GM21786 (cell line): ENCODE results near the gene ATP6V0D1.
"Not testable (repeated sequence)": the region's sequence is repeated elsewhere in the genome, so short reads cannot be mapped to it uniquely, and the experiment has no call there.

Experiments used
- ATAC-seq: cut with Tn5 transposase; IDR thresholded peaks from one replicate; pipeline ENCODE4 v1.9.1; 2021; ENCODE audit not compliant: unreplicated experiment

Gene ATP6V0D1

DNA sequence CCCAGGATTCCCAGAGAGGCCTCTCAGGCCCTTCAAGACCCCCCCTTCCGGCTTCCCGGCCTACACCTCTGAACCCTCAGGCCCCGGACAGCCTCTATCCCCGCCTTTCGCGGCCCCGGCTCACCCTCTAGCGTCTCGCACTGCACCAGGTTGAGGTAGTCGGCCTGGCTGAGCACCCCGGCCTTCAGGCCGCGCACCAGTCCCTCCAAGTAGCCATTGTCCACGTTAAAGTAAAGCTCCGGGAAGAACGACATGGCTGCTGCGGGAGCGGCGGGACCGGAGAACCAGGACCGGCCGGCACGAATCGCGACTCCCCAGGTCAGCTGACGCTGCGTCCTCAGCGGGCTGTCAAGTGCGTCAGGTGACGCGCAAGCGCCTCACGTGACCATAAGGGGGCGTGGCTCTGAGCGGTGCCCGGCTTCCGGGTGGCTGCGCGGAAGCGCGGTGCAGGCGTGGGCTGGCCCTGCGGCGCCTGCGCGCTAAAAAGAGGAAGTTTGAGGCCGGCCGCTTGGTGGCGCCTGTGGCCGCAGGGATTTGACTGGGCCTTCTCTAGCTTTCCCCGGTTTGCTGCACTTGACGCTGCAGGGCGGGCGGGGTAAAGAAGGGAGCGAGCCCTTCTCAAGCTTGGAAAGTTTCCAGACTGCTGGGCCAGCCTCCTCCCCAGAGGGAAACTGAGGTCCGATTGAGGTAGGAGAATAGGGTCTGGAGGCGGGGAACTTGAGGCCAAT lies at the start of gene ATP6V0D1:
ATP6V0D1 (minus strand) TSS at position 325 of the 728 bp plus-strand sequence; CDS start at position 254, 71 bp downstream.
- peak; percentile 92 for ATAC-seq

DNA sequence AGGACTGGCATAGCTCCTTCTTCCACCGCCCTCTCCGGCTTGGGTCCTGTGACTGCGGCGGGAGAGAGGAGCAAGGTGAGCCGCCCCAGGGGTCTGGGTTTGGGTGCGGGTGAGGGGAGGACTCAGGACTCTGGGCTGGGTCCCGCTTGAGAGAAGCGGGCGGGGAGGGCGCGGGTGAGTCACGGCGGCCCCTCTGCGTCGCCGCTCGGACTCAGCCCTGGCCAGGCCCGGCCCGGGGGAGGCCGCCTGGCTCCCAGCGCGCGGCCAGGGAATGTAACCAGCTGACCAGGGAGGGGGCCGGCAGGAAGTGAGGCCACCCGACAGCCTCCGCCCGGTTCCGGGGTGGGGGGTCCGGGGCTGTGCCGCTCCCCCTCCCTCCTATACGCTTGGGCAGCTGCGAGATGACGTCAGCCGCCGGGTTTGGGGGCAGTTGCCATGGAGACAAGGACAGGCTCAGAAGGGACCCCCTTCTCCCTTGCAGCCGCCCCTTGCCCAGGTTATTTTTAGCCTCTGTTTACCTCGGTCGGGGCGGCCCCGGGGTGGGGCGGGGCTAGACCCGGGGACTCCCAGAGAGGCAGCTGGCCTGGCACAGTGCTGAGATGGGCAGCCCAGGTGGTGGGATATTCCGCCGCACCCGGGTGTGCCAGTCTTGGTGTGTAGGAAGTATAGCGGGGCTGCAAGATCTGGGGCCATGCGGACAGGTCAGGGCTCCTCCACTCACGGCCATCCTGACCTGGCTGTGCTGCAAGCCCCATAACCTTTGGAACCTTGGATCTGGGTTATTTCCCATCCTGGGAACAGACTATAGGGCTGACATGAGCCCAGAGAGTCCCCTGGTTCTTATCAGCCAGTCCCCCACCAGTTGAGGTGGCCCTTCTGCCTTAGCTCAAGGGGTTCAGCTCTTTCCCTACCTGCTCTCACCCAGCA lies 49.3 kb upstream of the ATP6V0D1 start:
- peak; percentile 50 for ATAC-seq

DNA sequence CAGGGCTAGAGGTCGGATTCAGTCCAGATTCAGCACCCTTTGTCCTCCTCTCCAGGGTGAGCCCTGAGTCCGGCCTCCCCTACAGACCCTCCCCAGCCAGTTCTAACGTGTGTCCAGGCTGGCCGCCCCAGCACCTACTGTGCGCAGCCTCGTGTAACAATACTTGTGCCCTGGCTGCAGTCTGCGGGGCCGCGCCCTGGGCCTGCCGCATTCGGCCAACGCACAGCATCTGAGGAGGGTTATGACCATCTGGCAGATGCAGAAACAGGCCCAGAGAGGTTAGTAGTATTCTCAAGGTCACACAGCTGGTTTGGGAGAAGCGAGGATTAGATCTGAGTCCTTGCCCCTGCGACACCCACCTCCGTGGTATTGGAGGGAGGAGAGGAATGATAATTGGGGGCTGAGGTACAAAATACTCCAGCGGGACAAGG lies 48.6 kb upstream of the ATP6V0D1 start:
- no peak for ATAC-seq

DNA sequence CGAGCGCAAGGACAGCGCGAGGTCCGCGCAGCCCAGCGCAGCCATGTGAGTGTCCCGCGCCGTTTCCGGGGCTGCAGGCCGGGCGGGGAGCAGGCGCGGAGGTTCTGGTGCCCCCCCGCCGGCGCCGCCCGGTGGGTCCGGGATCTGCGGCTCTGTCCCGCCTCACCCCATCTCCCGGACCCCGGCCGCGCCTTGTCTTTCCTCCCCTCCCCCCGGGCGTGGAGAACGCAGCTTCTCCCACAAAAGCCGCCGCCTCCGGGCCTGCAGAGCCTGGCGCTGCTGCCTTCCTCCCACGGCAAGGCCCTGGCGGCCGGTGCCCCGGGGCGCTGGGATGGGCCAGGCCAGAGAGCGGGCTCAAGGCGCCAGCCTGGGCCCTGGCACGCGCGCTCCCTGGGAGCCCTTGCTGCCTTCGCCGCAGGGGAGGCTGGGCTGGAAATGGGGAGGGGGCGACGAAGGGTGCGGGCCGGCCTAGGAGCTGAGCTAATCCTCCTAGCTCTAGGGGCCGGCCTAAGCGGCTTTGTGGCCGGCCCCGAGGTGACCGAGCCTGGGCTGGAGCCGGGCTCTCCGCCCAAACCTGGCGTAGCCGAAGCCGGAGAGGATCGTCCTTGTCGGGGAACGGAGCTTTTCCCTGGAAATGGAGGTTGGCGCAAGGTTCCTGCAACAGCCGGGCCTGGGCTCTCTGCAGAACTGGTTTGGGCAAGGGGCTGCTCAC lies 48.1 kb upstream of the ATP6V0D1 start:
- ATAC-seq: no peak

DNA sequence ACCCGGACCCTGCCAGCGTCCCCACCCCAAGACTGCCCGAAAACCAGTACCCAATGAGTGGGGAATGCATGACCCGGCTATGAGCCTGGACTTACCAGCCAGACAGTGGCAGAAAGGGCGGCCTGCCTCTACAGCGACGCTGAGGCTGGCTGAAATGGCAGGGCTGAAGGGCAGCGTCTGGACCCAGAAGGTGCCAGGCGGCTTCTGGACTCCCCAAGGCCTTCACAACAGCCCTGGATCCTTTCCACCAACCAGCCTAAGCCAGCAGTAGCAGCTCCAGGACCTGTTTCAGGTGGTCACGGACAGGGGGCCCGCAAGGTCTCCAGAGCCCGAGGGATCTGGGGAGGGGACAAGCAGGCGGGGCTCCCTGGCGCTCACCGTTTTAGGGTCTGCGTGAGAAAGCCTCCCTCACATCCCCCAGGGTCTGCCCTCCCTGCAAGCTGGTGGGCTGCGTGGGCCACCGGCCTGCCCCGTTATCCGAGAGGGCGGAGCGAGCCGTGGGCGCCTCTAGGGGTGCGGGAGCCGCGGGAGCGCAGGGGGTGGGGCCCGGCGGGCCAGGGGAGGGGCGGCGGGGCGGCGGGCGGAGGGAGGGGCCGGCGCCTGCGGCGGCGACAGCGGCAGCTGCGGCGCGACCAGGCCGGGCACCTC lies 47.4 kb upstream of the ATP6V0D1 start, which contains the start of gene RIPOR1:
RIPOR1 (plus strand) TSS at position 608 of the 648 bp plus-strand sequence. CDS start 9,618 bp downstream, outside the sequence.
- no peak for ATAC-seq

DNA sequence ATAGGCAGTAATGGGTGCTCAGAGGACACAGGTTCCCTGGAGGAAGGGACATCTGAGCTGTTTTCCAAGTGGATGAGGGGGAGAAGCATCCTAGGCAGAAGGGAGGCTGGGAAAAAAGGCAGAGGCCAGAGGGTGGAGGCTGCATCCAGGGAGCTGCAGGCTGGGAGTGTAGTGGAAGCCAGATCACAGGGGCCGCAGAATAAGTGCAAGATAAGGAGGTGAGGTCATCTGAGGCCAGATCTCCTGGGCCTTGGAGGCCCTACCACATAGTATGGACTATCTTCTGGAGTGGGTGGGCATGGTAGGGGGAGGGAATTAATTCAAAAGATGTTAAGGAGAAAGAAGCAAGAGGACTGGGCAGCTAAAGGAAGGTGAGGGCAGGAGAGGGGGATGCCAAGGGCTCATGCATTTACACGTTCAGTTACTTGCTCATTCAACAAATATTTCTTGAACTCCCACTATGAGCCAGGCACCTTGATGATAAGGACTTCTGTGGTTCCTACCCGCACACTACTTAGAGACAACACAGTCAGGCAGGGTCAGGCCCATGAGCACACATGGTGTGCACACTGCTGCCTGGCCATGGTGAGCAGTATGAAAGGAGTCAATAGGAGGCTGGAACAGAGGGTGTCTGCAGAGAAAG lies 45.3 kb upstream of the ATP6V0D1 start:
- no peak for ATAC-seq

DNA sequence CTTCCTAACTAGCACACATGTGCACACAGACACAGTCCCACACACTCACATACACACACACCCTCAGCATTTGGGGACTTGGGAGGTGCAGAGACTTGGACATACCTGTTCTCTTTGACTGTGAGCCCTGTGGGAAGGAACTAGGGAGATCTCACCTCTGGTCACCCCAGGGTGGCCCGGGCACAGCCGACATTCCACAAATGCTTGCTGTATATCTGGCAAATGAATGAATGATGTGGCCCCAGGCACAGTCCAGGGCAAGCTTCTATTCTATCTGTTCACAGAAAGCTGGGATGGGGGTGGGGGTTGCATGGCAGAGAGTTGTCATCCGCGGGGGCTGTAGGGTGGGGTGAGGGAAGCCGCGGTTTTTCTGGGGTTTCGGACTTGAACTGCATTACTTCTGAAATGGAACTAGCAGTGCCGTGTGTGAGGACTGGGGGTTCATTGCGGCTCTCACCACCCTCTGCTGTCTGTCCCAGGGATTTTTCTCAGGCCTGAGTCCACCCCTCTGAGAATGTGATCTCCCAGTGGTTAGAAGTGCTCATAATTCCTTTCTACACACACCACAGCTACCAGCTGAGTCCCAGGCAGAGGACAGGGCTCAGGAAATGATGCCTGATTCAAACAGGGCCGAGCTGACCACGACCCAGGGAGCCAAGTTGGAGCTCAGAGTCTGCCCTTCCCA lies 44.4 kb upstream of the ATP6V0D1 start:
- ATAC-seq: no peak

DNA sequence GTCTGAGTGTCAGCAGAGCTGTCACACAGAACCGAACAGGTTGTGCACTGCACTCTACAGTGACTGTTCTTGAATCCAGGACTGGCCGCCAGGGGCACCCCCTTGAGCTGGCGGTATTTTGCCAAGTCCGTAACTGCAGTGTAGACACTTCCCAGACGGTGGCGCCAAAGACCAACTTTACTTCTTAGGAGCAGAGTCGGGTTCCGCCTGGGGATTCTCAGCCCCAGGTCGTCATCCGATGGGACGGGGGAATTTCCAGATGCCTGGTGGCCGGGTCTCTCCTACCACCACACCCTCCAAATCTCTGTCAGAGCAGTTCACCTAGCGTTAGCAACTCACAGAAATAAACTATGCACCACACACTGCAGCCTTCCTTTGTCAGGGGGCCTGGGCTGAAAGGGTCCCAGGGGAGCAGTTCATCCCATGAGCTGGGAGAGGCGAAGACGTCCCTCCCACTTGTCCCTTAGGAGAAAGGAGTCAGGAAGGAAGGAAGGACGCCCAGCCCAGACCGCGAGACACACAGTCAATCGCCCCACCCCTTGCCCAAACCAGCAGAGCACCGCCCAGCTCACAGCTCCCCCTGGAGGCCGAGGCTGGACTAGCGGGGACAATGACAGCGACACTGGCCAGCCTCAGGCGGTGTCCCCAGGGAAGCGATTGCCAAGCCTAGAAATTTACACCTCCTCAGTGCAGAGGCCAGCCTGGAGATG lies 40.3 kb upstream of the ATP6V0D1 start:
- ATAC-seq: peak; percentile 52

DNA sequence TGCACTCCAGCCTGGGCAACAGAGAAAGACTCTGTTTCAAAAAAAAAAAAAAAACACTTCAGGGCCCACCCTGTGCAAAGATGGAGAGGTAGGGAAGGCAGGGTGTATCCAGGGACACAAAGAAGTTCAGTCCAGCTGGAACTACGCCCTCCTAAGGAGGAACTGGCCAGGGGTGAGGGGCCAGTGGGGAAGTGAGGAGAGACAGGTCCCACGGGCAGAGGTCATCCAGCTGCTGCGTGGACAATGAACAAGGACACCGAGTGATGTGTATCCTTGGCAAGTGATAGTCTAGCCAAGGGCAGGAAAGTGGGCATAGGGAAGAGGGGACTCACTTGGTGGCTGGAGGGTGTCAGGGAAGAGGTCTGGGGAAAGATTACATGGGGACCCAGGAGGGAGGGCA lies 38.3 kb upstream of the ATP6V0D1 start:
- ATAC-seq: no peak

DNA sequence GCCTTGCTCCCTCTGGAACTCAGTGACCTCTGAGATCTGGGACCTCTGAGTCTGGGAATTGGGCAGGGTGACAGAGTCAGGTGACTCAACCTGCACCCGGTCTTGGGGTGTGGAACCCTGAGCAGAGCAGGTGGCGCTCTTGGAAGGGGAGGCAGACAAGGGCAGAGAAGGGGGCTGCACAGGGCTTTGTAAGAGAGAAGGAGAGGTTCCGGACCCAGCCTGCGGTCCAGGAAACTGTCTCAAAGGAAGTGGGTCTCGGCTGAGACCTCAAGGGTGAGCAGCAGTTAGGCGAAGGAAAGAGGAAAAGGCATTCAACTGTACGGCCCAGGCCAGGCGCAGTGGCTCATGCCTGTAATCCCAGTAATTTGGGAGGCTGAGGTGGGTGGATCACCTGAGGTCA lies 37.7 kb upstream of the ATP6V0D1 start:
- ATAC-seq: no peak

DNA sequence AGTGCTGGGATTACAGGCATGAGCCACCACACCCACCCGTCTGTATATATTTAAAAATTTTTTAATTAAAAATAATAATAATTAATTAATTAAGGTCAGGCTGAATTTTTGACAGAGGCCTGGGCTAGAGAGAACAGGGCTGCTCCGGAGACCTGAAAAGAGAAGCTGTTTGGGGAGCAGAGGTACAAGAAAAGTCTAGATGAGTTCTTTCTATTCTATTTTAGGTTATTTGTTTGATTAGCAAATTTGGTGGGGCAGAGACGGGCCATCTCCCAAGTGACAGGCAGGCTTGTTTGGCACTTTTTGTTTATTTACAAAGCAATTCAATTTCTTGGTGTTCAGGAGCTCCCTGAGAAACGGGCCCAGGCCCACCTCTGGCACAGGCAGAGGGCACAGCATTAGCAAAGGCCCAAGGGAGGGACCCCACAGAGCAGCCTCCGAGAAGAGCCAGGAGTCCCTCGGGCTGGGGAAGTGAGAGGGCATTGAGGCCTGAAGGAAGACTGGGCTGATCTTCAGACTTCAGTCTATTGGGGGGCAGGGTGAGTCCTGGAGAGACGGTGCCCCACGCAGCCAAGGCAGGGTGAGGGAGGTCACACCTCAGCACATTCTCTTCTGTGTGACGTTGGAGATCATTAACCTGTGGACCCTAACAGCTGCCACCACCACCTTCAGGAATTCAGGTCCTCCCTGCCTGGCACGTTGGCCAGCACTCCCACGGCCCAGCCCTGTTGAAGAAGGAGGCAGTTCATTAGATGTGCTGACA lies 36.9 kb upstream of the ATP6V0D1 start:
- peak; percentile 48 for ATAC-seq

DNA sequence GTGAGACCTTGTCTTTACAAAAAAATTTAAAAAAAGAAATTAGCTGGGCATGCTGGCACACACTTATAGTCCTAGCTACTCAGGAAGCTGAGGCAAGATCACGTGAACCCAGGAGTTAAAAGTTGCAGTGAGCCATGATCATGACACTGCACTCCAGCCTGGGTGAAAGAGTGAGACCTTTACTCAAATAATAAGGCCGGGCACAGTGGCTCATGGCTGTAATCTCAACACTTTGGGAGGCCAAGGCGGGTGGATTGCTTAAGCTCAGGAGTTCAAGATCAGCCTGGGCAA lies 36.1 kb upstream of the ATP6V0D1 start:
- no peak for ATAC-seq

DNA sequence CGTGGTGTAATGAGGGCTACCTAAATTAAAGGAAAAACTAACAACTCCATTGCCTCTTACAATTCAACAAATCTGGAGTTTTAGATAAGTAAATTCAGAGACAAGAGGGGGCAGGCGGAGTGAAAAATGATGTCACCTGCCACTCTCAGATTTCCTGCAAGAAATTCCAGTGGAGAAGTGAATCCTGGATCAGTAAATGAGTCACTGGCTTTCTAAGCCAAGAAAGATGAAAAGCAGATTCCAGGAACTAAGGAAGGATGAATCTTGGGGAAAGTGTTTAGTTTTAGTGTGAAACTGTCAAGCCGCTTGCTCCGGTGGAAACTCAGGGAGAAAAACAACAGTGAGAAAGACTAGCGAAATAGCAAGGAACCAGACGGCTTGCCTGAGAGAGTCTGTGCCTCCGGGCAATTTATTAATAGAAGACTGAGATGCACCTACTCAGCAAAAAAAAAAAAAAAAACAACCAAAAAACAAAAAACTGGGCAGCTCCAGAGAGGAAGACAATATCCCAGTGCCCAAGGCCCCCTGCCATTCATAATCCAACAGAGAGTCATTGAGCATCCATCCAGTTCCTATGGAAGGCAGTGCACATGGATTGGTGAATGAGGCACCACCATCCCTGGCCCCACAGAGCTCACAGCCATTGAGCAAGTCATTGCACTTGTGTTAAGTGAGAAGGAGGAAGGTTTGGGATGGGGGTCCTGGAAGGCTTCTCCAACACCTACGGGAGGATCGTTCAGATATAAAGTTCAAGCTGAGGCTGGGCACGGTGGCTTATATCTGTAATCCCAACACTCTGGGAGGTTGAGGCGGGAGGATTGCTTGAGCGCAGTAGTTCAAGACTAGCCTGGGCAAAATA lies 35.6 kb upstream of the ATP6V0D1 start:
- no peak for ATAC-seq

DNA sequence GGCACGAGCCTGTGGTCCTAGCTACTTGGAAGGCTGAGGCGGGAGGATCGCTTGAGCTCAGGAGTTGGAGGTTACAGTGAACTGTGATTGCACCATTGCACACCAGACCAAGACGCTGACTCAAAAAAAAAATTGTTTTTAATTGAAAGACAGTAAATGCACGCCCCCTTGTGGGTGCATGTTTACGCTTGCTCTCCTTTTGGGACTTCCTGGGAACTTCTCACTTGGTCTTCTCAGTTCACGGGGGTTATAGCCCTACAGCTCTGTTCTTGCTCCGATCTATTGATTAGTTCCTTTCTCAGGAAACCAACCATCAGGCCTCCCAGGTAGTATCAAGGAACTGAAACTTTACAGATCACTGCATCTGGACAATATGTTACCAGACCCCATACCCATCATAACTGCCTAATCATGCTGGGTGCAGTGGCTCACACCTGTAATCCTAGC lies 33.4 kb upstream of the ATP6V0D1 start:
- peak; percentile 44 for ATAC-seq

DNA sequence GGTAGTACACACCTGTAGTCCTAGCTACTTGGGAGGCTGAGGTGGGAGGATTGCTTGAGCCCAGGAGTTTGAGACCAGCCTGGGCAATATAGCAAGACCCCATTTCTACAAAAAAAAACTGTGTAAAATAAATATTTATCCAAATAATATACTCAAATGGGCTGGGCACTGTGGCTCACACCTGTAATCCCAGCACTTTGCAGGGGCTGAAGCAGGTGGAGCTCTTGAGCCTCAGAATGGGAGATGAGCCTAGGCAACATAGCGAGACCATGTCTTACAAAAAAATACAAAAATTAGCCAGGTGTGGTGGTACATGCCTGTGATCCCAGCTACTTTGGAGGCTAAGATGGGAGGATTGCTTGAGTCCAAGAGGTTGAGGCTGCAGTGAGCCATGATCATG lies 32.9 kb upstream of the ATP6V0D1 start:
- ATAC-seq: not testable (repeated sequence)

DNA sequence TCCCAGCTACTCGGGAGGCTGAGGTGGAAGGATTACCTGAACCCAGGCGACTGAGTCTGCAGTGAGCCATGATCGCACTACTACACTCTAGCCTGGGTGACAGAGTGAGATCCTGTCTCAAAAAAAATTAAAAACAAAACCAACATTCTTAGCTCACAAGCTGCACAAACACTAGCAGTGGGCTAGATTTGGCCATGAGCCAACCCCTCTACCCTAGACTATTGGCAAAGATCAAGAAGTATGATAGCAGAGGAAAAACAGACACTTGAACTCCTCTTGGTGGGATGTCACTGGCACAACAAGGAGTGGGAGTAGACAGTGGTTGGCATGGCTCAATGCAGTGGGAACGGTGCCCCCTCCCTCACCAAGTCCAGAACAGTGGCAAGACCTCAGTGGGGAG lies 28.1 kb upstream of the ATP6V0D1 start:
- no peak for ATAC-seq

DNA sequence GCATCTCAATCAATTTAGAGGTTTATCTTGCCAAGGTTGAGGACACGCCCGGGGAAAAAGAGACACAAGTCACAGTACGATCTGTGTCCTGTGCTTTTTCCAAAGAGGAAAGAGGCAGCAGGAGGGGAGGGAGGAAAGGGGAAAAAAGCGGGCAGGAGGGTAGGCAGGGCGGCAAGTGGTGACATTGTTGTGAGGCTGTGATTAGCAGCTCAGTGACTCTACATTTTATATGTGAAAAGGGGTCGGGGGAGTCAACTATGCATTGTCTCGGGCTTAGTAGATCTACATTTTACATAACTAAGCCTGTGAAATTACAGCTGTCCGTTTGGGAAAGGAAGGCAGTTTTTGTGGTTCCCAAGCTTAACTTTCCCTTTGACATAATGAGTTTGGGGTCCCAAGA lies 25.5 kb upstream of the ATP6V0D1 start:
- no peak for ATAC-seq
